ENCODE data around the gene CDC42SE1. TPM values are rescaled to one million over a fixed set of nuclear protein-coding genes. Genes with fewer than 3 reads are reported as not detected.

Gene CDC42SE1
- total and polyA plus RNA-seq, 9 of the 15 experiments (the other 6 are each of a cell fraction or from before 2014, with no cell fraction given) = 78.1 to 189 (median 114) TPM

GRCh38 chr1:151069103-151069486 lies 9.7 kb upstream of the CDC42SE1 start:
- no peaks in the 10 kb centered on the region for H4K20me1 ChIP-seq (replicated peaks; ENCODE audit: control insufficient read depth, insufficient read depth, low read length)
- ATAC-seq (peak; percentile 1; the same call in 1 of the 3 replicates), DNase-seq (ENCODE audit: extremely low read depth in 1 of 4, low spot score in 3 of 4) (no peak), FAIRE-seq (no peak)
- peak overlapping the region; percentile 40; the same call in 1 of the 2 replicates for H2AFZ ChIP-seq (ENCODE audit: low read depth, low read length)
- H3K9ac ChIP-seq (ENCODE audit: insufficient read depth in 1 of 2, low read depth in 2 of 2, low read length in 2 of 2) = peak overlapping the region; percentile 93 to 94; a peak in 3 of 4 replicates
- peak overlapping the region; percentile 97 for H3K4me2 ChIP-seq (ENCODE audit: insufficient read depth, low read length)
- peaks cover 32% of the 10 kb centered on the region; the same call in 2 of the 3 replicates for H3K36me3 ChIP-seq (ENCODE audit: control insufficient read depth, insufficient read depth, low read length)
- POLR2A ChIA-PET = interaction anchor here (1.0 to 2.0 kb wide), 4 partner anchors 9 to 12 kb away, joined by 4 to 7 read pairs (median 4); partner anchors contain the start of genes CDC42SE1 and MLLT11
- WGBS (ENCODE audit: insufficient coverage, low coverage, missing lambda C conversion rate) = 12% methylated on average over 5 of the region's 5 CpGs
- BruUV-seq (replicated peaks) = no TSS peak
- intact Hi-C loops (cut with micrococcal nuclease) (no loop called here), in situ Hi-C loops (cut with MboI) (no loop called here)
- H3K4me3 ChIP-seq = peak overlapping the region; percentile 82; the same call in 1 of the 2 replicates
- H3K27me3 ChIP-seq (ENCODE audit: control insufficient read depth in 2 of 2, insufficient read depth in 2 of 2, low read length in 2 of 2) = no peaks in the 10 kb centered on the region
- CTCF ChIA-PET (ENCODE audit: low intra/inter-chr PET ratio) = no interaction called here
- H3K79me2 ChIP-seq (ENCODE audit: control insufficient read depth, insufficient read depth, low read length) = peaks cover 36% of the 10 kb centered on the region
- peak overlapping the region; percentile 98 for H3K27ac ChIP-seq (ENCODE audit: extremely low read depth, low read depth, low read length)
- H3K9me1 ChIP-seq (ENCODE audit: control insufficient read depth, insufficient read depth, low read length) = no peaks in the 10 kb centered on the region
- peaks cover 24 to 29% of the 10 kb centered on the region in 2 experiments for H3K4me1 ChIP-seq (replicated peaks in 1 of 2; ENCODE audit: control insufficient read depth in 2 of 2, insufficient read depth in 2 of 2, low read length in 2 of 2)
- H3K9me3 ChIP-seq (replicated peaks; ENCODE audit: control insufficient read depth, insufficient read depth, low read depth, low read length) = no peaks in the 10 kb centered on the region
- TF ChIP-seq SMARCA4 (IDR thresholded peaks at IDR 0.05) = no peak
- no peak for TF ChIP-seq ZNF830 (CRISPR knock-in tag; IDR thresholded peaks at IDR 0.05)
- TF ChIP-seq ZNF124 (CRISPR knock-in tag; IDR thresholded peaks at IDR 0.05) = no peak
- TF ChIP-seq EGR1 (conservative IDR thresholded peaks at IDR 0.05) = 0 out of 2 replicates have a peak, but pooled peaks have one; percentile 5
- no peak for TF ChIP-seq GATAD2B (IDR thresholded peaks at IDR 0.05; ENCODE audit: borderline replicate concordance)
- TF ChIP-seq, protein P1, sequence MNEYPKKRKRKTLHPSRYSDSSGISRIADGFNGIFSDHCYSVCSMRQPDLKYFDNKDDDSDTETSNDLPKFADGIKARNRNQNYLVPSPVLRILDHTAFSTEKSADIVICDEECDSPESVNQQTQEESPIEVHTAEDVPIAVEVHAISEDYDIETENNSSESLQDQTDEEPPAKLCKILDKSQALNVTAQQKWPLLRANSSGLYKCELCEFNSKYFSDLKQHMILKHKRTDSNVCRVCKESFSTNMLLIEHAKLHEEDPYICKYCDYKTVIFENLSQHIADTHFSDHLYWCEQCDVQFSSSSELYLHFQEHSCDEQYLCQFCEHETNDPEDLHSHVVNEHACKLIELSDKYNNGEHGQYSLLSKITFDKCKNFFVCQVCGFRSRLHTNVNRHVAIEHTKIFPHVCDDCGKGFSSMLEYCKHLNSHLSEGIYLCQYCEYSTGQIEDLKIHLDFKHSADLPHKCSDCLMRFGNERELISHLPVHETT (CRISPR knock-in tag; conservative IDR thresholded peaks at IDR 0.05 in 1 of 2, IDR thresholded peaks at IDR 0.05 in 1 of 2) = 0 out of 4 replicates have a peak, but pooled peaks of 1 of the 2 experiments have one; percentile 16
- TF ChIP-seq PHB2 (IDR thresholded peaks at IDR 0.05; ENCODE audit: low read depth) = no peak
- TF ChIP-seq ZNF609 (CRISPR knock-in tag; IDR thresholded peaks at IDR 0.05; ENCODE audit: borderline replicate concordance) = 0 out of 2 replicates have a peak, but pooled peaks have one; percentile 40
- TF ChIP-seq MEF2A (IDR thresholded peaks at IDR 0.05; ENCODE audit: control insufficient read depth, low read depth, low read length) = peak; percentile 58; the same call in 1 of the 2 replicates
- TF ChIP-seq CTCF (IDR thresholded peaks at IDR 0.05 in 2 of 3, conservative IDR thresholded peaks at IDR 0.05 in 1 of 3; ENCODE audit: insufficient read depth in 2 of 3, low read depth in 1 of 3, low read length in 3 of 3) = no peak
- TF ChIP-seq ZFPM2 (CRISPR knock-in tag; IDR thresholded peaks at IDR 0.05) = no peak

Data from K562 (cell line).